ENCODE data around the gene SDR42E1.
A peak's percentile ranks its signal among the peaks of the same experiment; 100 is the strongest.

The SDR42E1 gene

GRCh38 chr16:82007189-82007588, 4.1 kb downstream of the SDR42E1 start:
- H3K27me3 ChIP-seq (ENCODE audit: control insufficient read depth in 3 of 3, insufficient read depth in 3 of 3, low read depth in 1 of 3, low read length in 3 of 3) = peaks cover 0 to 3% (median 0%) of the 10 kb centered on the region in 3 experiments
- no peak overlapping the region for H2BK120ac ChIP-seq (ENCODE audit: low read depth, low read length)
- no peak overlapping the region for H4K91ac ChIP-seq (ENCODE audit: low read depth, low read length, poor library complexity)
- H2AK5ac ChIP-seq (ENCODE audit: low read depth, low read length) = no peak overlapping the region
- no peaks in the 10 kb centered on the region for H3K4me1 ChIP-seq (ENCODE audit: control insufficient read depth in 2 of 2, insufficient read depth in 1 of 2, low read depth in 1 of 2, low read length in 2 of 2)
- H3K4me2 ChIP-seq (ENCODE audit: insufficient read depth, low read length, poor library complexity, severe bottlenecking) = no peak overlapping the region
- H3K27ac ChIP-seq (replicated peaks; ENCODE audit: low read length) = no peak overlapping the region
- H3K4me3 ChIP-seq (ENCODE audit: low read length in 2 of 2) = peak overlapping the region in 1 of 2 donors; percentile 18
- WGBS, 2 donors (ENCODE audit: extremely low coverage in 2 of 2, insufficient read length in 2 of 2, insufficient replicate concordance in 1 of 2) = no CpG with 5 or more reads among the region's 2 CpGs
- no peak overlapping the region for H2AFZ ChIP-seq (ENCODE audit: low read length)
- no peak overlapping the region for H3K4ac ChIP-seq (ENCODE audit: low read length)
- peaks cover 7 to 11% of the 10 kb centered on the region in 2 donors for H3K9me3 ChIP-seq (replicated peaks in 1 of 2; ENCODE audit: control insufficient read depth in 2 of 2, insufficient read depth in 1 of 2, low read depth in 1 of 2, low read length in 2 of 2)
- H2BK15ac ChIP-seq (ENCODE audit: low read length) = no peak overlapping the region
- DNase-seq (ENCODE audit: low spot score) = no peak
- H3K79me1 ChIP-seq (ENCODE audit: low read depth, low read length) = no peaks in the 10 kb centered on the region
- H2BK12ac ChIP-seq (ENCODE audit: low read length) = no peak overlapping the region
- H3K23ac ChIP-seq (ENCODE audit: low read depth, low read length, poor library complexity) = no peak overlapping the region
- no peak overlapping the region for H3K14ac ChIP-seq (ENCODE audit: low read length)
- no peak overlapping the region for H4K8ac ChIP-seq (ENCODE audit: low read depth, low read length)
- no peak overlapping the region for H3K18ac ChIP-seq (ENCODE audit: low read length)
- no peak overlapping the region for H3K9ac ChIP-seq (ENCODE audit: low read depth, low read length, poor library complexity)
- no peak overlapping the region for H2BK5ac ChIP-seq (ENCODE audit: low read length)
- no peaks in the 10 kb centered on the region for H3K36me3 ChIP-seq (replicated peaks in 1 of 2; ENCODE audit: control insufficient read depth in 2 of 2, insufficient read depth in 2 of 2, low read length in 2 of 2)

GRCh38 chr16:82006036-82006435, 5.2 kb downstream of the SDR42E1 start:
- Histone ChIP-seq H3K9me3 (replicated peaks in 1 of 2; ENCODE audit: control insufficient read depth in 2 of 2, insufficient read depth in 1 of 2, low read depth in 1 of 2, low read length in 2 of 2) (peaks cover 7% of the 10 kb centered on the region in 2 donors), H3K18ac (ENCODE audit: low read length) (no peak overlapping the region), H3K27ac (replicated peaks; ENCODE audit: low read length) (no peak overlapping the region), H2BK5ac (ENCODE audit: low read length) (no peak overlapping the region), H4K8ac (ENCODE audit: low read depth, low read length) (no peak overlapping the region), H2AFZ (ENCODE audit: low read length) (no peak overlapping the region), H3K79me1 (ENCODE audit: low read depth, low read length) (no peaks in the 10 kb centered on the region), H3K23ac (ENCODE audit: low read depth, low read length, poor library complexity) (no peak overlapping the region), H2BK12ac (ENCODE audit: low read length) (no peak overlapping the region), H3K4me2 (ENCODE audit: insufficient read depth, low read length, poor library complexity, severe bottlenecking) (no peak overlapping the region), H3K4me3 (ENCODE audit: low read length in 2 of 2) (no peak overlapping the region), H3K4ac (ENCODE audit: low read length) (no peak overlapping the region), H2AK5ac (ENCODE audit: low read depth, low read length) (no peak overlapping the region), H4K91ac (ENCODE audit: low read depth, low read length, poor library complexity) (no peak overlapping the region), H3K27me3 (ENCODE audit: control insufficient read depth in 3 of 3, insufficient read depth in 3 of 3, low read depth in 1 of 3, low read length in 3 of 3) (peaks cover 0 to 3% (median 0%) of the 10 kb centered on the region in 3 experiments), H3K14ac (ENCODE audit: low read length) (no peak overlapping the region), H3K4me1 (ENCODE audit: control insufficient read depth in 2 of 2, insufficient read depth in 1 of 2, low read depth in 1 of 2, low read length in 2 of 2) (no peaks in the 10 kb centered on the region), H3K9ac (ENCODE audit: low read depth, low read length, poor library complexity) (no peak overlapping the region), H2BK120ac (ENCODE audit: low read depth, low read length) (no peak overlapping the region), H2BK15ac (ENCODE audit: low read length) (no peak overlapping the region), H3K36me3 (replicated peaks in 1 of 2; ENCODE audit: control insufficient read depth in 2 of 2, insufficient read depth in 2 of 2, low read length in 2 of 2) (no peaks in the 10 kb centered on the region)
- WGBS, 2 donors (ENCODE audit: extremely low coverage in 2 of 2, insufficient read length in 2 of 2, insufficient replicate concordance in 1 of 2) = no CpG with 5 or more reads among the region's 5 CpGs
- DNase-seq (ENCODE audit: low spot score) = no peak

- WGBS, 2 donors (ENCODE audit: extremely low coverage in 2 of 2, insufficient read length in 2 of 2, insufficient replicate concordance in 1 of 2) = no CpG with 5 or more reads among the region's 6 CpGs
- no peak overlapping the region for H2BK12ac ChIP-seq (ENCODE audit: low read length)
- no peak overlapping the region for H3K9ac ChIP-seq (ENCODE audit: low read depth, low read length, poor library complexity)
- H3K23ac ChIP-seq (ENCODE audit: low read depth, low read length, poor library complexity) = no peak overlapping the region
- H2BK15ac ChIP-seq (ENCODE audit: low read length) = no peak overlapping the region
- H2BK120ac ChIP-seq (ENCODE audit: low read depth, low read length) = no peak overlapping the region
- H3K36me3 ChIP-seq (replicated peaks in 1 of 2; ENCODE audit: control insufficient read depth in 2 of 2, insufficient read depth in 2 of 2, low read length in 2 of 2) = no peaks in the 10 kb centered on the region
- no peak overlapping the region for H4K91ac ChIP-seq (ENCODE audit: low read depth, low read length, poor library complexity)
- H3K18ac ChIP-seq (ENCODE audit: low read length) = no peak overlapping the region
- no peak overlapping the region for H3K27ac ChIP-seq (replicated peaks; ENCODE audit: low read length)
- no peak overlapping the region for H3K4ac ChIP-seq (ENCODE audit: low read length)
- H3K27me3 ChIP-seq (ENCODE audit: control insufficient read depth in 3 of 3, insufficient read depth in 3 of 3, low read depth in 1 of 3, low read length in 3 of 3) = peaks cover 0 to 3% (median 0%) of the 10 kb centered on the region in 3 experiments
- DNase-seq (ENCODE audit: low spot score) = no peak
- no peak overlapping the region for H3K4me3 ChIP-seq (ENCODE audit: low read length in 2 of 2)
- no peak overlapping the region for H2AK5ac ChIP-seq (ENCODE audit: low read depth, low read length)
- H3K4me1 ChIP-seq (ENCODE audit: control insufficient read depth in 2 of 2, insufficient read depth in 1 of 2, low read depth in 1 of 2, low read length in 2 of 2) = no peaks in the 10 kb centered on the region
- no peak overlapping the region for H3K14ac ChIP-seq (ENCODE audit: low read length)
- H2AFZ ChIP-seq (ENCODE audit: low read length) = no peak overlapping the region
- H2BK5ac ChIP-seq (ENCODE audit: low read length) = no peak overlapping the region
- H3K4me2 ChIP-seq (ENCODE audit: insufficient read depth, low read length, poor library complexity, severe bottlenecking) = no peak overlapping the region
- peaks cover 7% of the 10 kb centered on the region in 2 donors for H3K9me3 ChIP-seq (replicated peaks in 1 of 2; ENCODE audit: control insufficient read depth in 2 of 2, insufficient read depth in 1 of 2, low read depth in 1 of 2, low read length in 2 of 2)
- no peak overlapping the region for H4K8ac ChIP-seq (ENCODE audit: low read depth, low read length)
- no peaks in the 10 kb centered on the region for H3K79me1 ChIP-seq (ENCODE audit: low read depth, low read length)
Observed at GRCh38 chr16:82005027-82005830, 6.0 kb downstream of the SDR42E1 start.

- Histone ChIP-seq H3K4ac (ENCODE audit: low read length) (no peak overlapping the region), H3K18ac (ENCODE audit: low read length) (peak overlapping the region; percentile 70), H3K9ac (ENCODE audit: low read depth, low read length, poor library complexity) (no peak overlapping the region), H3K4me1 (ENCODE audit: control insufficient read depth in 2 of 2, insufficient read depth in 1 of 2, low read depth in 1 of 2, low read length in 2 of 2) (no peaks in the 10 kb centered on the region), H4K8ac (ENCODE audit: low read depth, low read length) (no peak overlapping the region), H2BK5ac (ENCODE audit: low read length) (no peak overlapping the region), H2AFZ (ENCODE audit: low read length) (no peak overlapping the region), H2AK5ac (ENCODE audit: low read depth, low read length) (no peak overlapping the region), H3K27me3 (ENCODE audit: control insufficient read depth in 3 of 3, insufficient read depth in 3 of 3, low read depth in 1 of 3, low read length in 3 of 3) (peaks cover 0 to 3% (median 0%) of the 10 kb centered on the region in 3 experiments), H3K23ac (ENCODE audit: low read depth, low read length, poor library complexity) (no peak overlapping the region), H3K79me1 (ENCODE audit: low read depth, low read length) (no peaks in the 10 kb centered on the region), H2BK120ac (ENCODE audit: low read depth, low read length) (no peak overlapping the region), H2BK12ac (ENCODE audit: low read length) (no peak overlapping the region), H3K4me2 (ENCODE audit: insufficient read depth, low read length, poor library complexity, severe bottlenecking) (no peak overlapping the region), H3K9me3 (replicated peaks in 1 of 2; ENCODE audit: control insufficient read depth in 2 of 2, insufficient read depth in 1 of 2, low read depth in 1 of 2, low read length in 2 of 2) (peaks cover 7% of the 10 kb centered on the region in 2 donors), H4K91ac (ENCODE audit: low read depth, low read length, poor library complexity) (no peak overlapping the region), H2BK15ac (ENCODE audit: low read length) (no peak overlapping the region), H3K36me3 (replicated peaks in 1 of 2; ENCODE audit: control insufficient read depth in 2 of 2, insufficient read depth in 2 of 2, low read length in 2 of 2) (no peaks in the 10 kb centered on the region), H3K14ac (ENCODE audit: low read length) (no peak overlapping the region), H3K4me3 (ENCODE audit: low read length in 2 of 2) (no peak overlapping the region), H3K27ac (replicated peaks; ENCODE audit: low read length) (no peak overlapping the region)
- no CpG with 5 or more reads among the region's 5 CpGs for WGBS, 2 donors (ENCODE audit: extremely low coverage in 2 of 2, insufficient read length in 2 of 2, insufficient replicate concordance in 1 of 2)
- DNase-seq (ENCODE audit: low spot score) = no peak
Observed at GRCh38 chr16:82004601-82005000, 6.7 kb downstream of the SDR42E1 start.
